ENCODE measurements around the gene RSF1. TPM values are rescaled to one million over a fixed set of nuclear protein-coding genes. Genes with fewer than 3 reads are reported as not detected.

RSF1 gene
- total and polyA plus RNA-seq, 2 donors (not counting 1 experiment from before 2014, with no cell fraction given): 4.8 to 104 TPM

GRCh38 chr11:77672264-77672663 lies 148.3 kb downstream of the RSF1 start:
- no peak for TF ChIP-seq EZH2 (IDR thresholded peaks at IDR 0.05; ENCODE audit: borderline replicate concordance, insufficient read depth, low read depth, low read length, poor library complexity, severe bottlenecking)
- TF ChIP-seq, protein P1, sequence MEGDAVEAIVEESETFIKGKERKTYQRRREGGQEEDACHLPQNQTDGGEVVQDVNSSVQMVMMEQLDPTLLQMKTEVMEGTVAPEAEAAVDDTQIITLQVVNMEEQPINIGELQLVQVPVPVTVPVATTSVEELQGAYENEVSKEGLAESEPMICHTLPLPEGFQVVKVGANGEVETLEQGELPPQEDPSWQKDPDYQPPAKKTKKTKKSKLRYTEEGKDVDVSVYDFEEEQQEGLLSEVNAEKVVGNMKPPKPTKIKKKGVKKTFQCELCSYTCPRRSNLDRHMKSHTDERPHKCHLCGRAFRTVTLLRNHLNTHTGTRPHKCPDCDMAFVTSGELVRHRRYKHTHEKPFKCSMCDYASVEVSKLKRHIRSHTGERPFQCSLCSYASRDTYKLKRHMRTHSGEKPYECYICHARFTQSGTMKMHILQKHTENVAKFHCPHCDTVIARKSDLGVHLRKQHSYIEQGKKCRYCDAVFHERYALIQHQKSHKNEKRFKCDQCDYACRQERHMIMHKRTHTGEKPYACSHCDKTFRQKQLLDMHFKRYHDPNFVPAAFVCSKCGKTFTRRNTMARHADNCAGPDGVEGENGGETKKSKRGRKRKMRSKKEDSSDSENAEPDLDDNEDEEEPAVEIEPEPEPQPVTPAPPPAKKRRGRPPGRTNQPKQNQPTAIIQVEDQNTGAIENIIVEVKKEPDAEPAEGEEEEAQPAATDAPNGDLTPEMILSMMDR (IDR thresholded peaks at IDR 0.05): no peak
- no peak overlapping the region for H3K4me3 ChIP-seq (ENCODE audit: control extremely low read depth in 1 of 5, extremely low read depth in 1 of 5, insufficient read depth in 1 of 5, low read depth in 2 of 5, low read length in 4 of 5)
- DNase-seq (no peak), ATAC-seq (ENCODE audit: low read depth) (no peak)
- no peaks in the 10 kb centered on the region for H4K20me1 ChIP-seq (ENCODE audit: control insufficient read depth, insufficient read depth, low read length, poor library complexity, severe bottlenecking)
- H3K4me1 ChIP-seq (ENCODE audit: control insufficient read depth in 2 of 2, insufficient read depth in 2 of 2, low read length in 2 of 2): no peaks in the 10 kb centered on the region
- no peak overlapping the region for H3K27ac ChIP-seq (ENCODE audit: low read length in 2 of 2)
- H3K4me2 ChIP-seq (replicated peaks; ENCODE audit: low read depth, low read length, poor library complexity, severe bottlenecking): no peak overlapping the region
- ChIA-PET POLR2A (no interaction called here), CTCF (no interaction called here)
- Mint-ChIP-seq H3K4me3 (no peak overlapping the region), H3K4me1 (no peaks in the 10 kb centered on the region), H3K27ac (no peak overlapping the region), H3K9me3 (ENCODE audit: insufficient read depth) (no peaks in the 10 kb centered on the region), H3K27me3 (no peaks in the 10 kb centered on the region)
- intact Hi-C loops (cut with micrococcal nuclease): no loop called here
- H3K9ac ChIP-seq (ENCODE audit: low read length): no peak overlapping the region
- no peaks in the 10 kb centered on the region for H3K9me3 ChIP-seq (ENCODE audit: control extremely low read depth in 1 of 3, control insufficient read depth in 2 of 3, insufficient read depth in 1 of 3, low read length in 2 of 3)
- H3K27me3 ChIP-seq (replicated peaks in 1 of 4; ENCODE audit: control extremely low read depth in 1 of 4, control insufficient read depth in 3 of 4, insufficient read depth in 4 of 4, low read length in 3 of 4): no peaks in the 10 kb centered on the region
- H3K79me2 ChIP-seq (ENCODE audit: control insufficient read depth, insufficient read depth, low read length): no peaks in the 10 kb centered on the region
- peaks cover 0 to 89% of the 10 kb centered on the region in 2 experiments for H3K36me3 ChIP-seq (replicated peaks in 1 of 2; ENCODE audit: control extremely low read depth in 1 of 2, control insufficient read depth in 1 of 2, extremely low read depth in 1 of 2, insufficient read depth in 2 of 2, low read length in 1 of 2)
- no peak overlapping the region for H2AFZ ChIP-seq (ENCODE audit: insufficient read depth, low read depth, low read length, poor library complexity, severe bottlenecking)
- WGBS (ENCODE audit: insufficient coverage): no CpG with 5 or more reads among the region's 1 CpG

GRCh38 chr11:77669848-77670511 lies 150.5 kb downstream of the RSF1 start:
- no peak overlapping the region for H3K27ac ChIP-seq (ENCODE audit: low read length in 2 of 2)
- no peak overlapping the region for H3K27ac Mint-ChIP-seq
- H3K9me3 Mint-ChIP-seq (ENCODE audit: insufficient read depth): no peaks in the 10 kb centered on the region
- POLR2A ChIA-PET: no interaction called here
- no peak overlapping the region for H3K9ac ChIP-seq (ENCODE audit: low read length)
- ATAC-seq (ENCODE audit: low read depth) (no peak), DNase-seq (no peak)
- H3K9me3 ChIP-seq (ENCODE audit: control extremely low read depth in 1 of 3, control insufficient read depth in 2 of 3, insufficient read depth in 1 of 3, low read length in 2 of 3): no peaks in the 10 kb centered on the region
- no peak overlapping the region for H3K4me2 ChIP-seq (replicated peaks; ENCODE audit: low read depth, low read length, poor library complexity, severe bottlenecking)
- H3K4me3 Mint-ChIP-seq: no peak overlapping the region
- no peak overlapping the region for H3K4me3 ChIP-seq (ENCODE audit: control extremely low read depth in 1 of 5, extremely low read depth in 1 of 5, insufficient read depth in 1 of 5, low read depth in 2 of 5, low read length in 4 of 5)
- peaks cover 2% of the 10 kb centered on the region for H3K4me1 Mint-ChIP-seq
- no peaks in the 10 kb centered on the region for H3K27me3 ChIP-seq (replicated peaks in 1 of 4; ENCODE audit: control extremely low read depth in 1 of 4, control insufficient read depth in 3 of 4, insufficient read depth in 4 of 4, low read length in 3 of 4)
- no peaks in the 10 kb centered on the region for H4K20me1 ChIP-seq (ENCODE audit: control insufficient read depth, insufficient read depth, low read length, poor library complexity, severe bottlenecking)
- TF ChIP-seq, protein P1 (IDR thresholded peaks at IDR 0.05): no peak
- TF ChIP-seq EZH2 (IDR thresholded peaks at IDR 0.05; ENCODE audit: borderline replicate concordance, insufficient read depth, low read depth, low read length, poor library complexity, severe bottlenecking): no peak
- no peaks in the 10 kb centered on the region for H3K27me3 Mint-ChIP-seq
- intact Hi-C loops (cut with micrococcal nuclease): no loop called here
- CTCF ChIA-PET: no interaction called here
- H2AFZ ChIP-seq (ENCODE audit: insufficient read depth, low read depth, low read length, poor library complexity, severe bottlenecking): no peak overlapping the region
- no peaks in the 10 kb centered on the region for H3K4me1 ChIP-seq (ENCODE audit: control insufficient read depth in 2 of 2, insufficient read depth in 2 of 2, low read length in 2 of 2)
- 100% methylated on average over 1 of the region's 2 CpGs for WGBS (ENCODE audit: insufficient coverage)
- no peaks in the 10 kb centered on the region for H3K79me2 ChIP-seq (ENCODE audit: control insufficient read depth, insufficient read depth, low read length)
- H3K36me3 ChIP-seq (replicated peaks in 1 of 2; ENCODE audit: control extremely low read depth in 1 of 2, control insufficient read depth in 1 of 2, extremely low read depth in 1 of 2, insufficient read depth in 2 of 2, low read length in 1 of 2): peaks cover 1 to 75% of the 10 kb centered on the region in 2 experiments

Measured in B cell (primary cell).